Measurements from ENCODE around the gene DNM3. TPM values are rescaled to one million over a fixed set of nuclear protein-coding genes. Genes with fewer than 3 reads are reported as not detected.

The DNM3 gene
- total RNA-seq, 1 experiment from 2014 or later: 0.71 TPM

DNA sequence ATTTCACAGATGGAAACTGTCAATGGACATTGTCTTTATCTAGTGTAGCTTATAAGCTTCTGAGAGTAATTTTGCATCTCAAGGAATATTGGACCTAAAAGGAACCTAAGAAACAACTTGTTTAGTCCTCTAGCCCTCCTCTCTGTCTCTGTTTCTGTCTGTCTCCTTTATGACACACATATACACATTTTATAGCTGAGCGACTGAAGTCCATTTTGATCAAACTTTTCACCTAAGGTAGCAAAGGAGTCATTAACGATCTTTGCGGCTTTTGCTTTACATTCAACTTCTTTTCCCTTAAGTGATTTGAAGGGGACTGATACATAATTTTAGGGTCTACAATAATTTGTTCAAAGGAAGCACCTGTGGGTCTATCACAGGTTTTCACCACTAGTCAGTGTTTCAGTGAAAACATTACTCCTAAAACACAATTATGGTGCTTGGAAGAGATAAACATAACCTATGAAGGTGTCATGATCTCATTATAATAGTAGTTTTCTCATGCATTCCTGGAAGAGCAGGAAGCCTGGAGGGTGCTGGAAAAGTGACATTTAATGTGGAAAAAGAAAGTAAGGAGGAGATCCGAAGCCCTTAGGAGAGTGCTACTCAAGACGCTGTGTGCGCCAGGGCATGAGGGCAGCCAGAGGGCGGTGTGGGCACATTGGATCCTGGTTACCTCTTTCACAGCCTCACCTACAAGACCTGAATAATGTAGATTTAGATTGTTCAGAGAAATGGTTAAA is 248.6 kb downstream of the DNM3 start:
- Histone ChIP-seq H3K27me3 (replicated peaks; ENCODE audit: insufficient read depth, low read depth, low read length, poor library complexity) (no peaks in the 10 kb centered on the region), H3K9me3 (ENCODE audit: low read depth, low read length, poor library complexity, severe bottlenecking) (no peaks in the 10 kb centered on the region), H3K27ac (ENCODE audit: low read depth, low read length, poor library complexity, severe bottlenecking) (no peak overlapping the region), H3K4me3 (ENCODE audit: low read depth, low read length, poor library complexity, severe bottlenecking) (no peak overlapping the region), H3K36me3 (ENCODE audit: insufficient read depth, low read length, poor library complexity, severe bottlenecking) (no peaks in the 10 kb centered on the region), H3K4me1 (ENCODE audit: insufficient read depth, low read length, poor library complexity, severe bottlenecking) (peaks cover 7% of the 10 kb centered on the region)
- TF ChIP-seq, protein P1, sequence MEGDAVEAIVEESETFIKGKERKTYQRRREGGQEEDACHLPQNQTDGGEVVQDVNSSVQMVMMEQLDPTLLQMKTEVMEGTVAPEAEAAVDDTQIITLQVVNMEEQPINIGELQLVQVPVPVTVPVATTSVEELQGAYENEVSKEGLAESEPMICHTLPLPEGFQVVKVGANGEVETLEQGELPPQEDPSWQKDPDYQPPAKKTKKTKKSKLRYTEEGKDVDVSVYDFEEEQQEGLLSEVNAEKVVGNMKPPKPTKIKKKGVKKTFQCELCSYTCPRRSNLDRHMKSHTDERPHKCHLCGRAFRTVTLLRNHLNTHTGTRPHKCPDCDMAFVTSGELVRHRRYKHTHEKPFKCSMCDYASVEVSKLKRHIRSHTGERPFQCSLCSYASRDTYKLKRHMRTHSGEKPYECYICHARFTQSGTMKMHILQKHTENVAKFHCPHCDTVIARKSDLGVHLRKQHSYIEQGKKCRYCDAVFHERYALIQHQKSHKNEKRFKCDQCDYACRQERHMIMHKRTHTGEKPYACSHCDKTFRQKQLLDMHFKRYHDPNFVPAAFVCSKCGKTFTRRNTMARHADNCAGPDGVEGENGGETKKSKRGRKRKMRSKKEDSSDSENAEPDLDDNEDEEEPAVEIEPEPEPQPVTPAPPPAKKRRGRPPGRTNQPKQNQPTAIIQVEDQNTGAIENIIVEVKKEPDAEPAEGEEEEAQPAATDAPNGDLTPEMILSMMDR (conservative IDR thresholded peaks at IDR 0.05; ENCODE audit: low read depth, low read length): peak; percentile 87
- no peak for TF ChIP-seq EZH2 (IDR thresholded peaks at IDR 0.05; ENCODE audit: borderline replicate concordance, low read depth, low read length, poor library complexity, severe bottlenecking)
- no TSS peak for BruUV-seq (replicated peaks)
- ChIA-PET CTCF (no interaction called here), POLR2A (ENCODE audit: low non-redundant PET) (interaction anchor here (0.5 kb wide), 1 partner anchor 74 kb away, joined by 8 read pairs; no protein-coding TSS in a partner anchor)
- DNase-seq (ENCODE audit: low spot score): peak; percentile 65
- intact Hi-C loops (cut with micrococcal nuclease; ENCODE audit: unreplicated experiment): loop anchor here (2.0 kb wide), 1 partner anchor 309 kb away; no protein-coding TSS in a partner anchor

DNA sequence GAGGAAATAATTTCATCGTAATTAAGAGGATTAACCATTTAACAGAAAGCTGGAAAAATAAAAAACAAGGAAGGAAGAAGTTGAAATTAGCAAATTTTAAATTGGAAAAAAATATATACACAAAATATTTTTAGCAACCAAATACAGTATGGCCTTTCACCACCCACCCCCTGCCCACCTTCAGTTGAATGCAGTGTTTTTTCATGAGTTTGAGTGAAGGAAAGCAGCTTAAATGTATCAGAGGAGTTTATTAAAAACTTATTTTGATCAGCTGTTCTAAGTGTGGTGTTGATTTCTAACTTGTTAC is 249.2 kb downstream of the DNM3 start:
- CTCF ChIA-PET: no interaction called here
- no peak for DNase-seq (ENCODE audit: low spot score)
- no peak for TF ChIP-seq EZH2 (IDR thresholded peaks at IDR 0.05; ENCODE audit: borderline replicate concordance, low read depth, low read length, poor library complexity, severe bottlenecking)
- TF ChIP-seq, protein P1 (conservative IDR thresholded peaks at IDR 0.05; ENCODE audit: low read depth, low read length): no peak
- Histone ChIP-seq H3K4me1 (ENCODE audit: insufficient read depth, low read length, poor library complexity, severe bottlenecking) (peaks cover 2% of the 10 kb centered on the region), H3K27me3 (replicated peaks; ENCODE audit: insufficient read depth, low read depth, low read length, poor library complexity) (no peaks in the 10 kb centered on the region), H3K27ac (ENCODE audit: low read depth, low read length, poor library complexity, severe bottlenecking) (no peak overlapping the region), H3K4me3 (ENCODE audit: low read depth, low read length, poor library complexity, severe bottlenecking) (no peak overlapping the region), H3K36me3 (ENCODE audit: insufficient read depth, low read length, poor library complexity, severe bottlenecking) (no peaks in the 10 kb centered on the region), H3K9me3 (ENCODE audit: low read depth, low read length, poor library complexity, severe bottlenecking) (no peaks in the 10 kb centered on the region)
- intact Hi-C loops (cut with micrococcal nuclease; ENCODE audit: unreplicated experiment): loop anchor here (2.0 kb wide), 1 partner anchor 308 kb away; no protein-coding TSS in a partner anchor
- POLR2A ChIA-PET (ENCODE audit: low non-redundant PET): no interaction called here
- no TSS peak for BruUV-seq (replicated peaks)

DNA sequence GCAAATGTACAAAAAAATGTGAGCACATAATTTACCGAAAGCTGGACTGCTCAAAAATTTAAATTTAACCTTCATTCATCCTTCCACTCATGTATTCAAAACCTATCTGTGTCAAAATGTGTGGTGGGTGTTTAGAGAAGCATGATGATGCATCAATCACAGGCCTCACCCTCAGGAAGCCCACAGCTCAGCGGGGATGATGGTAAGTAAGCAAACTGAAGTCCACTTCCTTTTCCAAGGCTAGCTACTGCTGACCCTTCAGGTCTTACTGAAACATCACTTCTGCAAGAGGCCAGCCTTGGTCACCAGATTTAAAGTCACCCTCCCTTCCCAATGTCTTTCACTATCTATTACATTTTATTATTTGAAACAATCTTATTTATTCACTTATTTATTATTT is 254.5 kb downstream of the DNM3 start:
- no peak overlapping the region for H3K27ac ChIP-seq (ENCODE audit: low read depth, low read length, poor library complexity, severe bottlenecking)
- intact Hi-C loops (cut with micrococcal nuclease; ENCODE audit: unreplicated experiment): no loop called here
- no TSS peak for BruUV-seq (replicated peaks)
- DNase-seq (ENCODE audit: low spot score): no peak
- ChIA-PET POLR2A (ENCODE audit: low non-redundant PET) (no interaction called here), CTCF (no interaction called here)
- TF ChIP-seq, protein P1 (conservative IDR thresholded peaks at IDR 0.05; ENCODE audit: low read depth, low read length): no peak
- no peak for TF ChIP-seq EZH2 (IDR thresholded peaks at IDR 0.05; ENCODE audit: borderline replicate concordance, low read depth, low read length, poor library complexity, severe bottlenecking)
- H3K4me1 ChIP-seq (ENCODE audit: insufficient read depth, low read length, poor library complexity, severe bottlenecking): no peaks in the 10 kb centered on the region
- H3K4me3 ChIP-seq (ENCODE audit: low read depth, low read length, poor library complexity, severe bottlenecking): no peak overlapping the region
- no peaks in the 10 kb centered on the region for H3K27me3 ChIP-seq (replicated peaks; ENCODE audit: insufficient read depth, low read depth, low read length, poor library complexity)
- H3K36me3 ChIP-seq (ENCODE audit: insufficient read depth, low read length, poor library complexity, severe bottlenecking): no peaks in the 10 kb centered on the region
- no peaks in the 10 kb centered on the region for H3K9me3 ChIP-seq (ENCODE audit: low read depth, low read length, poor library complexity, severe bottlenecking)

All from A673 (cell line).